Measurements from ENCODE around the gene CLCA2. TPM values are rescaled to one million over a fixed set of nuclear protein-coding genes. Genes with fewer than 3 reads are reported as not detected.
A peak's percentile ranks its signal among the peaks of the same experiment; 100 is the strongest.

Gene CLCA2
- total RNA-seq, 4 donors from 2014 or later = 0.94 to 1.1 (median 1.0) TPM; not detected in 1

- no peak for TF ChIP-seq CTCF (IDR thresholded peaks at IDR 0.05)
- ATAC-seq (ENCODE audit: low FRiP score) (no peak), DNase-seq (ENCODE audit: low spot score) (no peak)
Observed at GRCh38 chr1:86382878-86383277, 41.1 kb upstream of the CLCA2 start.

- no peak for TF ChIP-seq CTCF (IDR thresholded peaks at IDR 0.05)
- DNase-seq (ENCODE audit: low spot score) (no peak), ATAC-seq (ENCODE audit: low FRiP score) (no peak)
Observed at GRCh38 chr1:86387916-86388627, 35.9 kb upstream of the CLCA2 start.

- no peak for DNase-seq (ENCODE audit: low spot score)
- no peak for ATAC-seq (ENCODE audit: low FRiP score)
- no peak for TF ChIP-seq CTCF (IDR thresholded peaks at IDR 0.05)
Observed at GRCh38 chr1:86388777-86389176, 35.2 kb upstream of the CLCA2 start.

GRCh38 chr1:86389307-86389706 is 34.7 kb upstream of the CLCA2 start:
- ATAC-seq (ENCODE audit: low FRiP score) (no peak), DNase-seq (ENCODE audit: low spot score) (no peak)
- no peak for TF ChIP-seq CTCF (IDR thresholded peaks at IDR 0.05)

- no peak for DNase-seq (ENCODE audit: low spot score)
- no peak for ATAC-seq (ENCODE audit: low FRiP score)
- no peak for TF ChIP-seq CTCF (IDR thresholded peaks at IDR 0.05)
Observed at GRCh38 chr1:86394416-86394815, 29.6 kb upstream of the CLCA2 start.

GRCh38 chr1:86395751-86396497 is 28.0 kb upstream of the CLCA2 start, which contains the start of gene ODF2L:
ODF2L (minus strand) TSS chr1:86396323; CDS start chr1:86387027, 9,296 bp downstream.
- no peak for TF ChIP-seq CTCF (IDR thresholded peaks at IDR 0.05)
- DNase-seq (ENCODE audit: low spot score) (peak; percentile 72), ATAC-seq (ENCODE audit: low FRiP score) (peak; percentile 99)
